Measurements from ENCODE around the gene KIF18B. TPM values are rescaled to one million over a fixed set of nuclear protein-coding genes. Genes with fewer than 3 reads are reported as not detected.

Gene KIF18B
- total RNA-seq, 1 donor from 2014 or later = 20.2 TPM

DNA sequence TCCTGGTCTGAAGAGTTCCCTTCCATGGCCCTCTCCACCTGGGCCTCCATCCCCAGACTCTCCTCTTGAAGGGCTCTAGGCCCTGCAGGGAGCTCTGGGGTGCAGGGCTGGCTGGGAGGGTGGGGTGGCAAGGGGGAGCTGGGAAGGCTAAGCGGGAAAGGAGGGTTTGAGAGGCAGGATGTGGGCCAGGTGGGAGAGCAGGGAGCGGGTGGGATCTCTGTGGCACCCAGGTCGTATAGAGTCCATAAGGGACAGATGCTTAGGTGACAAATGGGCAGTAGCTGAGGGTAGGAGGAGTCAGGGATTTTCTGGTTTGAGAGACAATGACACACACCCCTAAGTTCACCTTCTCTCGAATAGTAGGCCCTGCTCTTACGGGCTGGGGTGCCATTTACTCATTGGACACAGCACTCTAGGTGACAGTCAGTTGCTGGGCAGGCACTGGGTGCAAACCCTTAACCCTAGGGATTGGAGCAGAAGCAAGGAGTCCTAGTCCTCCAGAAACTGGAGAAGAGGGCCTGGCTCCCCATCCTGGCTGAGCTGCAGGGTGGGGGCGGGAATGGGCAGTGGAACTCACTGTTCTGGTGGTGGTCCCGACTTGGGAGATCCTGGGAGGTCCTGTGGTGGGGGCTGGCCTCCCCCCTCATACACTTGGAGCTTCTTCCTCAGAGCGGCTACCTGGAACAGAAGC lies 15.3 kb downstream of the KIF18B start:
- no peak for DNase-seq (ENCODE audit: low spot score in 2 of 2, unreplicated experiment in 2 of 2)
- no peak overlapping the region for H3K27ac Mint-ChIP-seq
- H3K9me3 Mint-ChIP-seq = no peaks in the 10 kb centered on the region
- H3K36me3 Mint-ChIP-seq = peaks cover 13% of the 10 kb centered on the region
- no peaks in the 10 kb centered on the region for H3K4me1 Mint-ChIP-seq
- no peak overlapping the region for H3K4me3 Mint-ChIP-seq
- no peaks in the 10 kb centered on the region for H3K27me3 Mint-ChIP-seq (ENCODE audit: low read depth)
- TF ChIP-seq, protein P1, sequence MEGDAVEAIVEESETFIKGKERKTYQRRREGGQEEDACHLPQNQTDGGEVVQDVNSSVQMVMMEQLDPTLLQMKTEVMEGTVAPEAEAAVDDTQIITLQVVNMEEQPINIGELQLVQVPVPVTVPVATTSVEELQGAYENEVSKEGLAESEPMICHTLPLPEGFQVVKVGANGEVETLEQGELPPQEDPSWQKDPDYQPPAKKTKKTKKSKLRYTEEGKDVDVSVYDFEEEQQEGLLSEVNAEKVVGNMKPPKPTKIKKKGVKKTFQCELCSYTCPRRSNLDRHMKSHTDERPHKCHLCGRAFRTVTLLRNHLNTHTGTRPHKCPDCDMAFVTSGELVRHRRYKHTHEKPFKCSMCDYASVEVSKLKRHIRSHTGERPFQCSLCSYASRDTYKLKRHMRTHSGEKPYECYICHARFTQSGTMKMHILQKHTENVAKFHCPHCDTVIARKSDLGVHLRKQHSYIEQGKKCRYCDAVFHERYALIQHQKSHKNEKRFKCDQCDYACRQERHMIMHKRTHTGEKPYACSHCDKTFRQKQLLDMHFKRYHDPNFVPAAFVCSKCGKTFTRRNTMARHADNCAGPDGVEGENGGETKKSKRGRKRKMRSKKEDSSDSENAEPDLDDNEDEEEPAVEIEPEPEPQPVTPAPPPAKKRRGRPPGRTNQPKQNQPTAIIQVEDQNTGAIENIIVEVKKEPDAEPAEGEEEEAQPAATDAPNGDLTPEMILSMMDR (IDR thresholded peaks at IDR 0.05; ENCODE audit: unreplicated experiment) = no peak

DNA sequence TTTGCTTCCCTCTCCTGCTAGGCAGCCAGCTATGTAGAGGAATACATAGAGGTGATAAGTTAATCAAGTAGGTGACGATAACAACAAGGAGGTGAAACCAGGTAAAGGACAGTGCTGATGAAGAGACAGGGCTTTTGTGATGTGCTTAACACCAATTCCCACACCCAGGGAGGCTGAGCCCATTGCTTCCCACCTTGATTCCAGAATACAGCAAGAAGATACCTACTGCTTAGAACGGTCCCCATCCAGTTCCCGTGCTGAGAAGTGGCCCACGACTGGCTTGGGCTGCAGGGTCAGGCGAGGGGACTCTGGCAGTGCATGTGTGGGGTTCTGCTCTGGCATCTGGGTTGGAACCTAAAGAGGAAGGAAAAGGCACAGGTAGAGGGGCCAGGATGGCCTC lies 16.2 kb downstream of the KIF18B start:
- H3K4me1 Mint-ChIP-seq = no peaks in the 10 kb centered on the region
- H3K36me3 Mint-ChIP-seq = peaks cover 11% of the 10 kb centered on the region
- H3K27me3 Mint-ChIP-seq (ENCODE audit: low read depth) = no peaks in the 10 kb centered on the region

DNA sequence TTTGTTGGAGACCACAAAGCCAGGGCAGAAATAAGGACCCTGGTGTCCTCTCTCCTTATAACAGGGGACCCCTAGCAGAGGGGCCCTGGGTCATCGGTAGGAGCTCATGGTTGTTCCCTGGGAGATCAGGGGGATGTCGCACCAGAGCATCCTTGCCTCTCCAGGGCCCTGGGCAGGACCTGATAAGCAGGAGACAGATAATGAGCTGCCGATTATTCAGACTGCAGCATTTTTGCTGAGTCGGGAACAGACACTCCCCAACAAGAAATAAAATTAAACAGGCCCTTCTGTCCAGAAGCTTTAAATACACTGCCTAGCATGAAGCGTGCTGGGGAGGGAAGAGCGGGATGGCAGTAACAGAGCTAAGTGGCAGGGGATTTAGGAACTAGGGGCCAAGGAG lies 16.9 kb downstream of the KIF18B start:
- TF ChIP-seq, protein P1 (IDR thresholded peaks at IDR 0.05; ENCODE audit: unreplicated experiment) = no peak
- Mint-ChIP-seq H3K36me3 (peaks cover 12% of the 10 kb centered on the region), H3K27me3 (ENCODE audit: low read depth) (no peaks in the 10 kb centered on the region), H3K27ac (no peak overlapping the region), H3K4me3 (no peak overlapping the region), H3K9me3 (no peaks in the 10 kb centered on the region), H3K4me1 (no peaks in the 10 kb centered on the region)
- DNase-seq (ENCODE audit: low spot score in 2 of 2, unreplicated experiment in 2 of 2) = no peak

More for the DNA sequence above, 16.2 kb downstream of the KIF18B start:
- no peak for DNase-seq (ENCODE audit: low spot score in 2 of 2, unreplicated experiment in 2 of 2)
- H3K4me3 Mint-ChIP-seq = no peak overlapping the region
- TF ChIP-seq, protein P1 (IDR thresholded peaks at IDR 0.05; ENCODE audit: unreplicated experiment) = no peak
- no peak overlapping the region for H3K27ac Mint-ChIP-seq
- no peaks in the 10 kb centered on the region for H3K9me3 Mint-ChIP-seq

DNA sequence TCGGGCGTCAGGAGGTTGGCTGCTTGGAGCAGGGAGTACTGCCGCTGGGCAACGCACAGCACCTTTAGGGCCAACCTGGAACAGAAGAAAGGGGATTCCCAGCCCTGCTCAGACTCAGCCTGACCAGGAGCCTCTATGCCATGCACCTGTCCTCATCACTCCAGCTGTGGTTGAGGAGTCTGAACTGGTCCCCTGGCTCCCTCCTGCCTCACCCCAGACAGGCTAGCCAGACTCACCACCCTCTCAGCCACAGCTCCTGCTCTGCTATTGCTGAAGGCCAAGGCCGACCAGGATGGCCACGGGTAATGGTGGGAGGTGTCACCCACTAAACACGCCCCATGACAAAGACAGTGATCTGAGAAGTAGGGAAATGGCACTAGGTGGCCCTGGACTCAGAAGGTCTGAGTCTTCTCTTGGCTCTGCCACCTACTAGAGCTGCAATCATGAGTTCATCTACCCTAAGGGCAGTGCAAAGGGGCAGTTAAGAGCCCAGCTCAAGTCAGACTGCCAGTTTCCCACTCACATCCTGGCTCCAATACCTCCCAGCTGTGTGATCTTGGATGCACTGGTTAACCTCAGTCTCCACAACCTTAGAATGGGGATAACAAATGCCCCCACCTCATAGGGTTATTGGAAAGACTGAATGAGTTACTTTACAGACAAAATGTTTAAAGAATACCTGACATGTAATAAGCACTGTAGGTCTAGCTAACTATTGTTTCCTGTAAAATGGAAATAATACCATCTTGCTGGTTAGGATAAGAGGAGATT lies 18.4 kb downstream of the KIF18B start:
- no peak for DNase-seq (ENCODE audit: low spot score in 2 of 2, unreplicated experiment in 2 of 2)
- H3K27me3 Mint-ChIP-seq (ENCODE audit: low read depth) = no peaks in the 10 kb centered on the region
- no peak overlapping the region for H3K27ac Mint-ChIP-seq
- H3K9me3 Mint-ChIP-seq = no peaks in the 10 kb centered on the region
- H3K4me3 Mint-ChIP-seq = no peak overlapping the region
- H3K36me3 Mint-ChIP-seq = peaks cover 14% of the 10 kb centered on the region
- H3K4me1 Mint-ChIP-seq = no peaks in the 10 kb centered on the region
- TF ChIP-seq, protein P1 (IDR thresholded peaks at IDR 0.05; ENCODE audit: unreplicated experiment) = no peak

DNA sequence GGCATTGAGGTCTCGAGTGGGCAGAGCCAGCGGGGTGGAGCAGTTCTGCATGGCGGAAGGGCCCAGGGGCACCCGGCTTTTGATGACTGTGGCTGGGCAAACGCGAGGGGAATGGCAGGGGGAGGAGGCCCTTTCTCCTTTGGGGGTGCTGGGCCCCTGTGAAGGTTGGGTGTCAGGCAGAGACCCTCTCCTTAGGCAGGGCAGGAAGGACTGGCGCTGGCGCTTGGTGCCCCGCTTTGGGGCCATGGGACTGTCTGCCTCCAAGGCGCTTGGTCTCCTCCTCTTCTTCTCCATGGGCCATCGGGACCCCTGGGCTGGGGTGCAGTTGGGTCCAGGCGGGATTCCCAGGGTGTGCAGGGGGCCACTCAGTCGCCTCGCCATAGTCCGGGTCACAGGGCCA lies 19.4 kb downstream of the KIF18B start:
- Mint-ChIP-seq H3K36me3 (peaks cover 14% of the 10 kb centered on the region), H3K27ac (no peak overlapping the region), H3K4me3 (no peak overlapping the region), H3K9me3 (no peaks in the 10 kb centered on the region), H3K27me3 (ENCODE audit: low read depth) (no peaks in the 10 kb centered on the region), H3K4me1 (no peaks in the 10 kb centered on the region)
- TF ChIP-seq, protein P1 (IDR thresholded peaks at IDR 0.05; ENCODE audit: unreplicated experiment) = no peak
- DNase-seq (ENCODE audit: low spot score in 2 of 2, unreplicated experiment in 2 of 2) = no peak
